Brain microvascular endothelial cell (primary cell): ENCODE measurements around the gene DMBT1.
"Not testable (repeated sequence)": the region's sequence is repeated elsewhere in the genome, so short reads cannot be mapped to it uniquely, and the experiment has no call there.

Source experiments
- DNase-seq: peaks from one replicate; pipeline ENCODE4 v3.0.0-alpha.2; 2020
- H3K27ac ChIP-seq: fragments of 250-450 bp; sonication (Bioruptor Pico); 2 replicates; pipeline ENCODE4 v1.5.1; 2020; ENCODE audit warnings: mild to moderate bottlenecking, moderate library complexity
- H3K27me3 ChIP-seq: fragments of 250-450 bp; sonication (Bioruptor Pico); replicated peaks from 2 replicates; pipeline ENCODE4 v1.5.1; 2020; ENCODE audit warnings: mild to moderate bottlenecking
- H3K36me3 ChIP-seq: fragments of 250-450 bp; sonication (Bioruptor Pico); replicated peaks from 2 replicates; pipeline ENCODE4 v1.5.1; 2020; ENCODE audit warnings: mild to moderate bottlenecking
- H3K4me3 ChIP-seq: 2 replicates; pipeline ENCODE4 v1.5.1; 2011; ENCODE audit warnings: low read depth, mild to moderate bottlenecking, control low read depth, low read length, moderate library complexity
- CTCF ChIP-seq: IDR thresholded peaks from 2 replicates; pipeline ENCODE4 v1.5.1; 2011; ENCODE audit warnings: low read depth, mild to moderate bottlenecking, moderate library complexity, low read length, control low read depth, inconsistent platforms; ENCODE audit errors: missing control alignments
- in situ Hi-C: cut with HindIII; loops from 2 replicates; pipeline ENCODE4 v1.10.0; 2017; ENCODE audit warnings: low sequenced_read_pairs, low pct_ligation_motif_present

Gene DMBT1

GRCh38 chr10:122592161-122592560 lies 31.6 kb downstream of the DMBT1 start:
- H3K27ac ChIP-seq, result no peak overlapping the region
- no peak for TF ChIP-seq CTCF
- in situ Hi-C loops, result no loop called here
- H3K27me3 ChIP-seq, result no peaks in the 10 kb centered on the region
- H3K4me3 ChIP-seq, result no peak overlapping the region
- no peak for DNase-seq
- H3K36me3 ChIP-seq, result no peaks in the 10 kb centered on the region

- no peak for DNase-seq
- Histone ChIP-seq H3K27ac (no peak overlapping the region), H3K27me3 (no peaks in the 10 kb centered on the region), H3K36me3 (no peaks in the 10 kb centered on the region), H3K4me3 (no peak overlapping the region)
- TF ChIP-seq CTCF, result no peak
- in situ Hi-C loops, result no loop called here
Measured at GRCh38 chr10:122617476-122618270, 57.1 kb downstream of the DMBT1 start.

GRCh38 chr10:122618461-122619165 lies 58.1 kb downstream of the DMBT1 start:
- TF ChIP-seq CTCF, result no peak
- Histone ChIP-seq H3K36me3 (no peaks in the 10 kb centered on the region), H3K27me3 (no peaks in the 10 kb centered on the region), H3K27ac (no peak overlapping the region), H3K4me3 (no peak overlapping the region)
- DNase-seq, result no peak
- in situ Hi-C loops, result no loop called here

- in situ Hi-C loops, H3K4me3 ChIP-seq, H3K27me3 ChIP-seq, H3K27ac ChIP-seq, H3K36me3 ChIP-seq, DNase-seq: not testable (repeated sequence)
Measured at GRCh38 chr10:122620961-122621360, 60.4 kb downstream of the DMBT1 start.

- H3K36me3 ChIP-seq, result no peaks in the 10 kb centered on the region
- no peak for DNase-seq
- no peak for TF ChIP-seq CTCF
- in situ Hi-C loops, result no loop called here
- no peak overlapping the region for H3K4me3 ChIP-seq
- no peaks in the 10 kb centered on the region for H3K27me3 ChIP-seq
- no peak overlapping the region for H3K27ac ChIP-seq
Measured at GRCh38 chr10:122624546-122624945, 64.0 kb downstream of the DMBT1 start.

GRCh38 chr10:122630526-122630925 lies 70.0 kb downstream of the DMBT1 start:
- no peaks in the 10 kb centered on the region for H3K27me3 ChIP-seq
- DNase-seq, result no peak
- in situ Hi-C loops, result no loop called here

More at GRCh38 chr10:122630526-122630925, 70.0 kb downstream of the DMBT1 start:
- no peak for TF ChIP-seq CTCF
- Histone ChIP-seq H3K27ac (no peak overlapping the region), H3K4me3 (no peak overlapping the region), H3K36me3 (no peaks in the 10 kb centered on the region)
